Caco-2 (cell line): ENCODE results near the gene IQGAP2. TPM values are rescaled to one million over a fixed set of nuclear protein-coding genes. Genes with fewer than 3 reads are reported as not detected.

Source experiments
- BruUV-seq: library from RNA; stranded (reverse); fragments of 400-500 nt; replicated peaks from 2 replicates; lab custom pipeline; 2021; lab: Mats Ljungman, UMichigan
- CTCF ChIA-PET: fragments of 300-600 bp; sonication (Branson Sonifier 250); formaldehyde crosslinking; loops from one replicate; lab custom pipeline; 2022; ENCODE audit warnings: antibody characterized with exemption; lab: Charles Lee
- POLR2A ChIA-PET: fragments of 300-600 bp; sonication (Branson Sonifier 250); formaldehyde crosslinking; loops from one replicate; lab custom pipeline; 2022; ENCODE audit warnings: antibody characterized with exemption; lab: Charles Lee
- DNase-seq, 2 experiments: peaks; one replicate each; pipeline versions ENCODE4 v3.0.0 to v3.0.0-alpha.2; 2020 to 2022
- H3K27me3 ChIP-seq: replicated peaks from 2 replicates; pipeline ENCODE4 v1.6.0; 2011; ENCODE audit warnings: low read length; ENCODE audit not compliant: control insufficient read depth, insufficient read depth
- H3K36me3 ChIP-seq: 2 replicates; pipeline ENCODE4 v1.5.1; 2011; ENCODE audit warnings: low read length; ENCODE audit not compliant: control insufficient read depth, insufficient read depth
- H3K4me1 ChIP-seq: fragments of 250-450 bp; sonication (Bioruptor Pico); 2 replicates; pipeline ENCODE4 v1.5.1; 2020; ENCODE audit warnings: mild to moderate bottlenecking
- H3K4me3 ChIP-seq: 2 replicates; pipeline ENCODE4 v1.5.1; 2011; ENCODE audit warnings: low read depth, mild to moderate bottlenecking, control low read depth, low read length
- H3K9me3 ChIP-seq: fragments of 250-450 bp; sonication (Bioruptor Pico); 2 replicates; pipeline ENCODE4 v1.5.1; 2020; ENCODE audit warnings: mild to moderate bottlenecking, moderate library complexity
- H3K27ac Mint-ChIP-seq: one replicate; pipeline ENCODE4 v1.8.0; 2022; ENCODE audit warnings: mixed read lengths; ENCODE audit not compliant: unreplicated experiment
- H3K27me3 Mint-ChIP-seq: one replicate; pipeline ENCODE4 v1.8.0; 2022; ENCODE audit warnings: mixed read lengths; ENCODE audit not compliant: insufficient read depth, unreplicated experiment
- H3K36me3 Mint-ChIP-seq: one replicate; pipeline ENCODE4 v1.8.0; 2022; ENCODE audit warnings: mild to moderate bottlenecking, mixed read lengths; ENCODE audit not compliant: insufficient read depth, unreplicated experiment
- H3K4me1 Mint-ChIP-seq: one replicate; pipeline ENCODE4 v1.8.0; 2022; ENCODE audit warnings: low read depth, mixed read lengths; ENCODE audit not compliant: unreplicated experiment
- H3K4me3 Mint-ChIP-seq: one replicate; pipeline ENCODE4 v1.8.0; 2022; ENCODE audit warnings: mild to moderate bottlenecking, moderate library complexity, mixed read lengths; ENCODE audit not compliant: unreplicated experiment
- H3K9me3 Mint-ChIP-seq: one replicate; pipeline ENCODE4 v1.8.0; 2022; ENCODE audit warnings: mixed read lengths; ENCODE audit not compliant: unreplicated experiment
- CTCF ChIP-seq, 2 experiments: fragments of 200-600 bp in 1 of 2; IDR thresholded peaks; 1 replicate in 1 of 2; 2 replicates in 1 of 2; pipeline versions ENCODE4 v1.5.1 to v1.8.0; 2011 to 2022; ENCODE audit warnings: antibody characterized with exemption in 1 of 2, control low read depth in 1 of 2, inconsistent platforms in 1 of 2, low read depth in 1 of 2, low read length in 1 of 2, mild to moderate bottlenecking in 1 of 2, moderate library complexity in 1 of 2; ENCODE audit not compliant: insufficient read depth in 1 of 2, severe bottlenecking in 1 of 2, unreplicated experiment in 1 of 2
- intact Hi-C: fragments of 100-400 bp; cut with micrococcal nuclease; formaldehyde crosslinking; loops from one replicate; pipeline ENCODE4 v1.10.0; 2022; ENCODE audit not compliant: unreplicated experiment
- total RNA-seq: library from RNA; stranded (reverse); gene quantifications from 2 replicates; pipeline ENCODE4 v1.2.3, GENCODE V29; 2022

IQGAP2 gene
- total RNA-seq, 1 experiment from 2014 or later = 89.4 TPM

GRCh38 chr5:76376866-76377230 is 26.2 kb upstream of the IQGAP2 start:
- no peak overlapping the region for H3K27ac Mint-ChIP-seq
- no peaks in the 10 kb centered on the region for H3K9me3 ChIP-seq
- intact Hi-C loops = no loop called here
- no peak for TF ChIP-seq CTCF (IDR thresholded peaks at IDR 0.05; ENCODE audit: insufficient read depth in 1 of 2, low read depth in 1 of 2, low read length in 1 of 2, severe bottlenecking in 1 of 2, unreplicated experiment in 1 of 2)
- H3K27me3 ChIP-seq = no peaks in the 10 kb centered on the region
- no peak for DNase-seq
- peaks cover 31% of the 10 kb centered on the region for H3K4me1 ChIP-seq
- peaks cover 13% of the 10 kb centered on the region for H3K36me3 Mint-ChIP-seq
- POLR2A ChIA-PET = interaction anchor here (0.5 kb wide), 1 partner anchor 54 kb away, joined by 3 read pairs; no protein-coding TSS in a partner anchor
- CTCF ChIA-PET = interaction anchor here (1.2 kb wide), 1 partner anchor 26 kb away, joined by 5 read pairs; the partner anchor contains the start of gene IQGAP2
- no peak overlapping the region for H3K4me3 ChIP-seq
- H3K36me3 ChIP-seq = no peaks in the 10 kb centered on the region
- no peaks in the 10 kb centered on the region for H3K9me3 Mint-ChIP-seq
- no TSS peak for BruUV-seq
- H3K27me3 Mint-ChIP-seq = no peaks in the 10 kb centered on the region
- H3K4me3 Mint-ChIP-seq = no peak overlapping the region
- H3K4me1 Mint-ChIP-seq = peaks cover 30% of the 10 kb centered on the region

- H3K27me3 ChIP-seq = no peaks in the 10 kb centered on the region
- no peaks in the 10 kb centered on the region for H3K9me3 Mint-ChIP-seq
- no TSS peak for BruUV-seq
- peaks cover 8% of the 10 kb centered on the region for H3K36me3 Mint-ChIP-seq
- DNase-seq = no peak
- no peak overlapping the region for H3K27ac Mint-ChIP-seq
- CTCF ChIA-PET = no interaction called here
- no peak for TF ChIP-seq CTCF (IDR thresholded peaks at IDR 0.05; ENCODE audit: insufficient read depth in 1 of 2, low read depth in 1 of 2, low read length in 1 of 2, severe bottlenecking in 1 of 2, unreplicated experiment in 1 of 2)
- H3K4me3 Mint-ChIP-seq = no peak overlapping the region
- no peak overlapping the region for H3K4me3 ChIP-seq
- H3K27me3 Mint-ChIP-seq = no peaks in the 10 kb centered on the region
- H3K4me1 ChIP-seq = peaks cover 17% of the 10 kb centered on the region
- H3K36me3 ChIP-seq = no peaks in the 10 kb centered on the region
- intact Hi-C loops = no loop called here
- no peaks in the 10 kb centered on the region for H3K9me3 ChIP-seq
- H3K4me1 Mint-ChIP-seq = peaks cover 18% of the 10 kb centered on the region
- POLR2A ChIA-PET = no interaction called here
These were observed 24.7 kb upstream of the IQGAP2 start for GRCh38 chr5:76378355-76378754.

GRCh38 chr5:76379316-76379715 is 23.8 kb upstream of the IQGAP2 start:
- peaks cover 6% of the 10 kb centered on the region for H3K36me3 Mint-ChIP-seq
- BruUV-seq = no TSS peak
- H3K27me3 Mint-ChIP-seq = no peaks in the 10 kb centered on the region
- TF ChIP-seq CTCF (IDR thresholded peaks at IDR 0.05; ENCODE audit: insufficient read depth in 1 of 2, low read depth in 1 of 2, low read length in 1 of 2, severe bottlenecking in 1 of 2, unreplicated experiment in 1 of 2) = no peak
- peaks cover 27% of the 10 kb centered on the region for H3K4me1 ChIP-seq
- no peak overlapping the region for H3K27ac Mint-ChIP-seq
- H3K4me3 ChIP-seq = no peak overlapping the region
- H3K4me1 Mint-ChIP-seq = peaks cover 22% of the 10 kb centered on the region
- no peaks in the 10 kb centered on the region for H3K9me3 Mint-ChIP-seq
- POLR2A ChIA-PET = no interaction called here
- CTCF ChIA-PET = interaction anchor here (0.7 kb wide), 1 partner anchor 170 kb away, joined by 4 read pairs; no protein-coding TSS in a partner anchor
- no peaks in the 10 kb centered on the region for H3K27me3 ChIP-seq
- no peaks in the 10 kb centered on the region for H3K36me3 ChIP-seq
- no peaks in the 10 kb centered on the region for H3K9me3 ChIP-seq
- no peak for DNase-seq
- H3K4me3 Mint-ChIP-seq = no peak overlapping the region
- intact Hi-C loops = no loop called here
